ENCODE measurements around the gene LHX3. TPM values are rescaled to one million over a fixed set of nuclear protein-coding genes. Genes with fewer than 3 reads are reported as not detected.

Gene LHX3
- total RNA-seq, 1 donor = not detected

DNA sequence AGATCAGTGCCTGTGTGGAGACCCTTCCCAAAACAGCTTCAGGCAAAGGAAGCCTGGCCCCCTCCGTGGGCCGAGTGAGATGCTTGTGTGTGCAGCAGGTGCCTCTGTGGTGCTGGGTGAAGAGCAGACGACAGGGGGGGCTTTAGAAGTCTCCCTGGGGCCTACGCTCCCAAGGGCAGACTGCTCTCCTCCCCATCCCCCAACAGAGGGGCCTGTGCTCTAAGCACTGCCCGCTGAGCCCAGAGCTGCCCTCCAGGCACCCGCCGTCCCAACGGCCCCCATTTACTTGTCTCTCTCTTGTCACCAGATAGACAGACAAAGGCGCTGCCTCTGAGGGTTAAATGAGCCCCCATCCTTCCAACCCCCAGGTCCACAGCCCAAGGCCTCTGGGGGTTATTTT, 2.7 kb upstream of the LHX3 start:
- DNase-seq (ENCODE audit: low read depth) = no peak
- no peak overlapping the region for H3K4me3 ChIP-seq (ENCODE audit: low read depth, low read length)
- TF ChIP-seq, protein P1, sequence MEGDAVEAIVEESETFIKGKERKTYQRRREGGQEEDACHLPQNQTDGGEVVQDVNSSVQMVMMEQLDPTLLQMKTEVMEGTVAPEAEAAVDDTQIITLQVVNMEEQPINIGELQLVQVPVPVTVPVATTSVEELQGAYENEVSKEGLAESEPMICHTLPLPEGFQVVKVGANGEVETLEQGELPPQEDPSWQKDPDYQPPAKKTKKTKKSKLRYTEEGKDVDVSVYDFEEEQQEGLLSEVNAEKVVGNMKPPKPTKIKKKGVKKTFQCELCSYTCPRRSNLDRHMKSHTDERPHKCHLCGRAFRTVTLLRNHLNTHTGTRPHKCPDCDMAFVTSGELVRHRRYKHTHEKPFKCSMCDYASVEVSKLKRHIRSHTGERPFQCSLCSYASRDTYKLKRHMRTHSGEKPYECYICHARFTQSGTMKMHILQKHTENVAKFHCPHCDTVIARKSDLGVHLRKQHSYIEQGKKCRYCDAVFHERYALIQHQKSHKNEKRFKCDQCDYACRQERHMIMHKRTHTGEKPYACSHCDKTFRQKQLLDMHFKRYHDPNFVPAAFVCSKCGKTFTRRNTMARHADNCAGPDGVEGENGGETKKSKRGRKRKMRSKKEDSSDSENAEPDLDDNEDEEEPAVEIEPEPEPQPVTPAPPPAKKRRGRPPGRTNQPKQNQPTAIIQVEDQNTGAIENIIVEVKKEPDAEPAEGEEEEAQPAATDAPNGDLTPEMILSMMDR (IDR thresholded peaks at IDR 0.05; ENCODE audit: insufficient read depth, low read length) = no peak

DNA sequence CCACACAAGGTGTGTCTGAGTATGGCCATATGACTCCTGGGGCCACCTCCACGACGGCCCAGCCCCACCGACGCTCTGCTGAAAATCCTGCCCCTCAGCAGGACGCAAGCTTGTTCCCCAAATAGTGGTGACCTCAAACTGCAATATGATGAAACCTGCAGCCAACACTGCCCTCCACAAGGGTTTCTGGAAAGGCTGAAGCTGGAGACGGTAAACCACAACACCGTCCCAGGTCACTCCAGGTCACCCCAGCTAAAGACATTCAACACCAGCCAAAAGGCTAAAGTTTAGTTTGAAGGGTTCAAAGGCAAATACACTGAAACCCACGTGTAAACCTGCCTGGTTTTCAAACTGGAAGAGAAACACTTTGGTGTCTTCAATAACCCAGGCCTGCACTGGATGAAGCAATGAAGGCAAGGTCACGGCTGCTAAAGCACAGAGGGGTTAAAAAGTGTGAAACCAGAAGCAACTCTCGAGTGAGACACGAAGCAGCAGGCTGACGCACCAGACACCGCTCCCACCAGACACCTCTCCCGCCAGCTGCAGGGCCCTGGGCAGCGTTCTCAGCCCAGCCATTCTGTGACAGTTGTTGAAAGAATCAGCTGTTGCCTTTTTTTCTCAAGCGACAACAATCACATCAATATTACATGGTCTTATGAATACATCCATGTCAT, 1.8 kb upstream of the LHX3 start:
- no peak for DNase-seq (ENCODE audit: low read depth)
- H3K4me3 ChIP-seq (ENCODE audit: low read depth, low read length) = no peak overlapping the region
- TF ChIP-seq, protein P1 (IDR thresholded peaks at IDR 0.05; ENCODE audit: insufficient read depth, low read length) = no peak

DNA sequence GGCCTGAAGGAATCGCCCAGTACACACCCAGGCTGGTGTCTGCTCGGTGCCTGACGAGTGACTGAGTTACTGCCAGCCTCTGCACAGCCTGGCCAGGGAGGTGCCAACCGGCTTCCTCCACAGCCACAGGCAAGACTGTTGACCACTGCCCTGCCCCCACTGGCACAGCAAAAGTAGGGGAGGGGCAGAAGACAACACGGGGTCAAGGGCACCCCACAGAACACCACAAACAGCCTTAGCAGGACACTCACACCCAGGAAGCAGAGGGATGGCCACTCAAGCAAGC, 722 bp upstream of the LHX3 start:
- TF ChIP-seq, protein P1 (IDR thresholded peaks at IDR 0.05; ENCODE audit: insufficient read depth, low read length) = no peak
- H3K4me3 ChIP-seq (ENCODE audit: low read depth, low read length) = no peak overlapping the region
- no peak for DNase-seq (ENCODE audit: low read depth)

DNA sequence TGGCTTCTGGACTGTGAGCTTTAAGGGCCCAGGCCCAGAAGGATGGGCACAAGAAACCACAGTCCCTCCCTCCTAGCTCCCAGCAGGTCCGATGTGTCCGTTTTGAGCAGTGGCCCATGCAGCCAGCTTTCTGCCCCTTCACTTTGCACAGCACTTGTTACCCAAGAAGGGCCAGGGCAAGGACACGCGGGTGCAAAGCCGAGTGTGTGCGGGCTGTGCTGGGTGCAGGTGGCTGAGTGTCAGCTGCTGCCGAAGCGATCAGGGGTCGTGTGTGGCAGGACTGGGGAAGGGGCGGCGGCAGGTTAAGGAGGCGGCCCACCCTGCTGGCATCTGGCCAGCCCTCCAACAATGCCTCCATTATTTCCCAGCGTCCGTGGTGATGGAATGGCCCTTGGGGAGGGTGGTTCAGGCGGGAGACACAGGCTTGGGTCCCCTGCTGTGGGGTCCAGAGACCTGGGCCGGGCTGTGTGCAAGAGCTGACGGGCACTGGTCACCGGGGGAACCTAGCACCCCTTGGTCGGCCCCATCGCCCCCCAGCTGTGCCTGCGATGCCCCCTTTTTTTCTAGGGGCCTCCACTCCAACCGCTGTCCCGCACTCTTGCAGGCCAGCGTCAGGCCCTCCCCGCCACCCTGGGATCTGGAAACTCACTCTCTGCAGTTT, 653 bp downstream of the LHX3 start:
- no peak for DNase-seq (ENCODE audit: low read depth)

DNA sequence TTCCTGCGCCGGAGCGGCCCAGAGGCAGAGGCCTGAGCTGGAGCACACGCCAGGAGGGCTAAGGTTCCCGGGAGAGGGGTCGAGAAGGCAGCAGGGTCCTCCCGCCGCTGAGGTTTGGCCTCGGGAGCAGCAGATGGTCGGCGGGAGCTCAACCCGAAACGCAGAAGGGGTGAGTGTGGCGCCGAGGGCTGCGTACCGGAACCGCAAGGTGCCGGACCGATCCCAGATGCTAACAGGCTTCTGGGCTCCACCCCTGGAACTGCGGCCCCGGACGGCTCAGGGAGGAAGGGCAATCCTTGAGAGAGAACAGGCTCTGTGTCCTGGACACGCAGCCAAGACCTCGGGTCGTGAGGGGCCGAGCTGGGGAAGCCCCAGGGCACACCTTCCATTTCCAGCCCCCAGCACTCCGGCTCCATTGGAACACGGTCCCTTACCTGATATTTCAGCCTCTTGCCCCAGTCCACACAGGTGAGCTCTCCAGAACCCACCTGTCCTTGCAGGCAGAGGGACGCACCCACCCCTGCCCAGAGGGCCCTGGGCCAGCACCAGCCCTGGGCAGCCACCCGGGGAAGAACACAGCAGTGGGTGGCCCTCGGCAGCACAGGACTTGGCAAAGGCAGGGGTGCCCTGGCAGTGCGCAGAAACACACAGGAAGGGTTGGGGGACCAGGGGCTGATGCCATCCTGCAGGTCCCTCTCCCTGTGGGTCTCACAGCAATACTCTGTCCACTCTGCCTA, 1.4 kb downstream of the LHX3 start:
- H3K4me3 ChIP-seq (ENCODE audit: low read depth, low read length) = no peak overlapping the region
- TF ChIP-seq, protein P1 (IDR thresholded peaks at IDR 0.05; ENCODE audit: insufficient read depth, low read length) = no peak
- no peak for DNase-seq (ENCODE audit: low read depth)

More for the DNA sequence above, 653 bp downstream of the LHX3 start:
- H3K4me3 ChIP-seq (ENCODE audit: low read depth, low read length) = no peak overlapping the region
- TF ChIP-seq, protein P1 (IDR thresholded peaks at IDR 0.05; ENCODE audit: insufficient read depth, low read length) = no peak

DNA sequence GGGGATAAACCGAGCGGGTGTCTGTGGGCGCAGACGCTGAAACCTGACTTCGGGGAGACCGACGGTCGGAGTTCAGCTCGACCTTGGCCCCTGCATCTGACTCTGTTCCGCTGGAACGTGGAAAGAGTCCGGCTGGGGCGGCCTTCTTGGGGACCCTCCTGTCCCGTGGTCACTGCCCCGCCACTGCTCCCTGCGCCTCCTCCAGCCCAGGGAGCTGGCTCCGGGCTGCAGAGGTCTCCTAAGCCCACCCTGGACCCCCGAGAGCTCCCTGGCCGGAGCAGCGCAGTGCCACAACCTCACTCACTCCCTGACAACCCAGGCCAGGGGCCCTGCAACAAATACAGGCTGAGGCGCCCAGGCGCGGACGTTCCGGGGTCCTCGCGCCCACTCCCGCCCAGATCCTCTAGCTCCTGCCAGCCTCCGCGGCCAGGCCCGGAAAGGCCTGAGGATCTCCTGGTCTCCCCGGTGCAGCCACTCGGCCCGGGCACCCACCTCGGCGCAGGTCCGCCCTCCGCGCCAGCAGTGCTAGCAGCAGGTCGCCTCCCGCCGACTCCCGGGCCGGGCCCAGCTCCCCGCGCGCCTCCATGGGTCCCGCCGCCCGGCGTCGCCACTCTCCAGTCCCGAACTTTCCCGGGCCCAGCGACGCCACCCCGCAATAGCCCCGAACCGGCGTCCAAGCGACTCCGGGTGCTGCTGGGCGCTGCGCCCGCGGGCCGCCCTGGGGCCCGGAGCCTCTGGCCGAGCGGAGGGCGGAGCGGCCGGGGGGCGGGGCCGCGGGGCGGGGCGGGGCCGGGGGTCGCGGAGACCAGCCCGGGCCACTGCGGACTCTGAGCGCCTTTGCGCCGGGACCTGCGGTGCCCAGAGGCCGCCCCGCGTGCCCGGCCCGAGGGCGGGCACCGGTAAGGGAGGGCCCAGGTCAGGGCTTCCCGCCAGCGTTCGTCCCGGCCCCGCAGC, 2.2 kb downstream of the LHX3 start:
- no peak for DNase-seq (ENCODE audit: low read depth)
- TF ChIP-seq, protein P1 (IDR thresholded peaks at IDR 0.05; ENCODE audit: insufficient read depth, low read length) = no peak
- no peak overlapping the region for H3K4me3 ChIP-seq (ENCODE audit: low read depth, low read length)
